Nephron progenitor cell (in vitro differentiated cells): Measurements from ENCODE around the gene IL20.

ENCODE experiments used
- DNase-seq: peaks from one replicate; pipeline ENCODE4 v3.0.0; 2021
- H3K27ac Mint-ChIP-seq: 2 replicates; pipeline ENCODE4 v1.8.0; 2021; ENCODE audit warnings: mild to moderate bottlenecking, moderate library complexity, mixed read lengths
- H3K27me3 Mint-ChIP-seq: 2 replicates; pipeline ENCODE4 v1.8.0; 2021; ENCODE audit warnings: mild to moderate bottlenecking, low read depth, mixed read lengths; ENCODE audit not compliant: poor library complexity
- H3K36me3 Mint-ChIP-seq: 2 replicates; pipeline ENCODE4 v1.8.0; 2021; ENCODE audit warnings: low read depth, mixed read lengths
- H3K4me1 Mint-ChIP-seq: 2 replicates; pipeline ENCODE4 v1.8.0; 2021; ENCODE audit warnings: mixed read lengths
- H3K4me3 Mint-ChIP-seq: 2 replicates; pipeline ENCODE4 v1.8.0; 2021; ENCODE audit warnings: mild to moderate bottlenecking, moderate library complexity, mixed read lengths
- H3K9me3 Mint-ChIP-seq: 2 replicates; pipeline ENCODE4 v1.8.0; 2021; ENCODE audit warnings: mild to moderate bottlenecking, moderate library complexity, mixed read lengths
- TF ChIP-seq, protein P1 (sequence below): fragments of 200-600 bp; sonication (generic); IDR thresholded peaks from 2 replicates; pipeline ENCODE4 v1.5.0; 2021; ENCODE audit warnings: antibody characterized with exemption

IL20 gene

GRCh38 chr1:206835186-206835585 is 30.2 kb upstream of the IL20 start:
- Mint-ChIP-seq H3K9me3 (no peaks in the 10 kb centered on the region), H3K4me1 (peaks cover 56% of the 10 kb centered on the region), H3K36me3 (no peaks in the 10 kb centered on the region), H3K27ac (no peak overlapping the region), H3K27me3 (peaks cover 19% of the 10 kb centered on the region), H3K4me3 (no peak overlapping the region)
- TF ChIP-seq, protein P1, sequence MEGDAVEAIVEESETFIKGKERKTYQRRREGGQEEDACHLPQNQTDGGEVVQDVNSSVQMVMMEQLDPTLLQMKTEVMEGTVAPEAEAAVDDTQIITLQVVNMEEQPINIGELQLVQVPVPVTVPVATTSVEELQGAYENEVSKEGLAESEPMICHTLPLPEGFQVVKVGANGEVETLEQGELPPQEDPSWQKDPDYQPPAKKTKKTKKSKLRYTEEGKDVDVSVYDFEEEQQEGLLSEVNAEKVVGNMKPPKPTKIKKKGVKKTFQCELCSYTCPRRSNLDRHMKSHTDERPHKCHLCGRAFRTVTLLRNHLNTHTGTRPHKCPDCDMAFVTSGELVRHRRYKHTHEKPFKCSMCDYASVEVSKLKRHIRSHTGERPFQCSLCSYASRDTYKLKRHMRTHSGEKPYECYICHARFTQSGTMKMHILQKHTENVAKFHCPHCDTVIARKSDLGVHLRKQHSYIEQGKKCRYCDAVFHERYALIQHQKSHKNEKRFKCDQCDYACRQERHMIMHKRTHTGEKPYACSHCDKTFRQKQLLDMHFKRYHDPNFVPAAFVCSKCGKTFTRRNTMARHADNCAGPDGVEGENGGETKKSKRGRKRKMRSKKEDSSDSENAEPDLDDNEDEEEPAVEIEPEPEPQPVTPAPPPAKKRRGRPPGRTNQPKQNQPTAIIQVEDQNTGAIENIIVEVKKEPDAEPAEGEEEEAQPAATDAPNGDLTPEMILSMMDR: no peak
- no peak for DNase-seq

GRCh38 chr1:206836111-206836510 is 29.3 kb upstream of the IL20 start:
- Mint-ChIP-seq H3K36me3 (no peaks in the 10 kb centered on the region), H3K4me3 (no peak overlapping the region), H3K27ac (no peak overlapping the region), H3K9me3 (no peaks in the 10 kb centered on the region), H3K4me1 (peaks cover 56% of the 10 kb centered on the region), H3K27me3 (peaks cover 14% of the 10 kb centered on the region)
- TF ChIP-seq, protein P1: no peak
- DNase-seq: no peak

DNA sequence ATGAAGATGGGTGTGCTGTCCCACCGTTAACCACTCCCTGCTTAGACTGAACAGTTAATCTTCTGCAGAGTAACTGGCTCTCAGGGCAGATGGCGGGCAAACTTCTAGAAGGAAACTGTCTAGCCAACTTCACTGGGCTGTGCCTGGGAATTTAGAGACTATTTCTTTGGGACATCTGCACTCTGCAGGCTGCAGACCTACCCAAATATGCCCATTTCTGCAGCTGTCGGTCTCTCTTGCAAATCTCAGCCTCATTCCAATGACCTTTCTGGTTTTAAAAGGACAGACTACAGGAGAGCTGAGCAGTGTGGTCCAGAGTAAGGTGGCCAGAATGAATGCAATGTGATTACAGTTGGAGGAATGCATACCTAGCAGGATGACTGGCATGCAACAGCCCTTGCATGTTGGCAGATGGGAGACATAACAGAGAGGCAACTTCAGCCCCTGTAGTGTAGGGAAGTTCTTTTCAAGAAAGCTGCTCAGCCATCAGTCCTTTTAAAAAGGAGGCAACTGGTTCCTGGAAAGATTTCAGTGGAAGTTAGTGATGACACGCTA is 26.3 kb upstream of the IL20 start:
- TF ChIP-seq, protein P1: no peak
- H3K4me3 Mint-ChIP-seq: no peak overlapping the region
- peaks cover 4% of the 10 kb centered on the region for H3K27me3 Mint-ChIP-seq

GRCh38 chr1:206839857-206840256 is 25.6 kb upstream of the IL20 start:
- Mint-ChIP-seq H3K27ac (no peak overlapping the region), H3K4me3 (no peak overlapping the region), H3K9me3 (no peaks in the 10 kb centered on the region), H3K27me3 (peaks cover 4% of the 10 kb centered on the region), H3K36me3 (no peaks in the 10 kb centered on the region), H3K4me1 (peaks cover 24% of the 10 kb centered on the region)
- TF ChIP-seq, protein P1: no peak
- no peak for DNase-seq

More for the DNA sequence above, 26.3 kb upstream of the IL20 start:
- no peak for DNase-seq
- Mint-ChIP-seq H3K36me3 (no peaks in the 10 kb centered on the region), H3K27ac (no peak overlapping the region), H3K4me1 (peaks cover 32% of the 10 kb centered on the region), H3K9me3 (no peaks in the 10 kb centered on the region)

- TF ChIP-seq, protein P1: no peak
- Mint-ChIP-seq H3K4me1 (peaks cover 15% of the 10 kb centered on the region), H3K27me3 (peaks cover 4% of the 10 kb centered on the region), H3K9me3 (no peaks in the 10 kb centered on the region), H3K36me3 (no peaks in the 10 kb centered on the region), H3K27ac (no peak overlapping the region), H3K4me3 (no peak overlapping the region)
- no peak for DNase-seq
These were observed 23.7 kb upstream of the IL20 start for GRCh38 chr1:206841609-206842323.

DNA sequence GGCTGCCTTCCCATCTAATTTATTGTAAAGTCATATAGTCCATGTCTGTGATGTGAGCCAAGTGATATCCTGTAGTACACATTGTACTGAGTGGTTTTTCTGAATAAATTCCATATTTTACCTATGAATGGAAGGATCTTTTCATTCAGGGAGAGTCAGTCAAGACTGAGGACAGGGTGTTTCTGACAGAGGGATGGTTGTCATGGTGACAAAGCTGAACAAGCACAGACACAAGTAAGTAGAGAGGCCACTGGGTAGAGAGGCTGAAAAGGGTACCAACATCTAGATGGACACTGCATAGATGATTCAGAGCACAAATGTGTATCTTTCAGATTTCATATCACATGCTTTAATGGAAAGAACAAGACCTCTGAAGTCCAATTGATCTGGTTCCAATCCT is 22.6 kb upstream of the IL20 start:
- peaks cover under 1% of the 10 kb centered on the region for H3K9me3 Mint-ChIP-seq
- no peak overlapping the region for H3K27ac Mint-ChIP-seq
- no peaks in the 10 kb centered on the region for H3K36me3 Mint-ChIP-seq

More for the DNA sequence above, 22.6 kb upstream of the IL20 start:
- Mint-ChIP-seq H3K27me3 (peaks cover under 1% of the 10 kb centered on the region), H3K4me3 (no peak overlapping the region), H3K4me1 (peaks cover 4% of the 10 kb centered on the region)
- TF ChIP-seq, protein P1: no peak
- DNase-seq: no peak
